ENCODE measurements around the gene RAB37.

- TF ChIP-seq CTCF (conservative IDR thresholded peaks at IDR 0.05; ENCODE audit: low read length) (no peak), EZH2phosphoT487 (IDR thresholded peaks at IDR 0.05; ENCODE audit: borderline replicate concordance) (no peak)
Observed at GRCh38 chr17:74712756-74713155, 24.3 kb upstream of the RAB37 start, which contains the start of gene CD300LF.

All from Loucy (cell line).